Measurements from ENCODE around the gene GPR146.

The GPR146 gene

DNA sequence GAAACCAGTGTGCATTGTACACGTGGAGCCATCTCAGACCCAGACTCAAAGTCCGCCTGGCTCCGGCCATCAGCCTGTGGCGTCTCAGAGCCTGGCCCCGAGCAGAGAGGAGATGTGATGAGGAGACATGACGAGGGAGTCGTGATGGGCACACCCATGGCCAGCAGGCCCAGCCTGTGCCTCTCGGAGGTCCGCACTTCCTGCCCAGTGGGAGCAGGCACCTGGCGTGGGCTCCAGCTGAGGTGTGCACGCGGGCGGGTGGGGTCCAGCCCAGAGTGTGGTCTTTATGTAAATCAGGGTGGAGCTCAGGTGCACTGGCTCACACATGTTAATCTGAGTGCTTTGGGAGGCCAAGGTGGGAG, 26.0 kb upstream of the GPR146 start:
- TF ChIP-seq EZH2phosphoT487 (IDR thresholded peaks at IDR 0.05; ENCODE audit: low read length) (no peak), EZH2 (optimal IDR thresholded peaks at IDR 0.05; ENCODE audit: low read depth, low read length) (no peak)
- no peak for DNase-seq
- H3K9me3 ChIP-seq (replicated peaks; ENCODE audit: insufficient read depth, low read length) = no peaks in the 10 kb centered on the region
- H3K27me3 ChIP-seq (replicated peaks; ENCODE audit: insufficient read depth, low read length) = no peaks in the 10 kb centered on the region
- no peak overlapping the region for H3K4me3 ChIP-seq (ENCODE audit: low read length)
- H3K4me1 ChIP-seq (ENCODE audit: low read length) = peaks cover 3% of the 10 kb centered on the region; the same call in 1 of the 2 replicates
- H3K9me2 ChIP-seq (replicated peaks; ENCODE audit: insufficient read depth, low read length) = no peaks in the 10 kb centered on the region
- H3K27ac ChIP-seq (ENCODE audit: low read length) = no peak overlapping the region
- no peaks in the 10 kb centered on the region for H4K20me1 ChIP-seq (ENCODE audit: insufficient read depth, low read length)
- no peak overlapping the region for H2AFZ ChIP-seq (ENCODE audit: low read length)
- no peak overlapping the region for H3K9ac ChIP-seq (ENCODE audit: low read length)
- H3K79me2 ChIP-seq (ENCODE audit: low read length) = peaks cover 20% of the 10 kb centered on the region
- no peaks in the 10 kb centered on the region for H3F3A ChIP-seq (ENCODE audit: insufficient read depth, low read length)
- H3K36me3 ChIP-seq (replicated peaks; ENCODE audit: insufficient read depth, low read length) = no peaks in the 10 kb centered on the region
- H3K4me2 ChIP-seq (ENCODE audit: low read depth, low read length) = no peak overlapping the region

- Histone ChIP-seq H3K4me2 (ENCODE audit: low read depth, low read length) (no peak overlapping the region), H3K4me1 (ENCODE audit: low read length) (peaks cover 12% of the 10 kb centered on the region), H3K27me3 (replicated peaks; ENCODE audit: insufficient read depth, low read length) (no peaks in the 10 kb centered on the region), H3K27ac (ENCODE audit: low read length) (no peak overlapping the region), H3K79me2 (ENCODE audit: low read length) (peaks cover 25% of the 10 kb centered on the region), H3K9me2 (replicated peaks; ENCODE audit: insufficient read depth, low read length) (no peaks in the 10 kb centered on the region), H2AFZ (ENCODE audit: low read length) (no peak overlapping the region), H3K36me3 (replicated peaks; ENCODE audit: insufficient read depth, low read length) (no peaks in the 10 kb centered on the region), H3K4me3 (ENCODE audit: low read length) (no peak overlapping the region), H3K9ac (ENCODE audit: low read length) (no peak overlapping the region), H4K20me1 (ENCODE audit: insufficient read depth, low read length) (no peaks in the 10 kb centered on the region), H3F3A (ENCODE audit: insufficient read depth, low read length) (peaks cover 8% of the 10 kb centered on the region), H3K9me3 (replicated peaks; ENCODE audit: insufficient read depth, low read length) (no peaks in the 10 kb centered on the region)
- no peak for DNase-seq
- TF ChIP-seq, protein P1, sequence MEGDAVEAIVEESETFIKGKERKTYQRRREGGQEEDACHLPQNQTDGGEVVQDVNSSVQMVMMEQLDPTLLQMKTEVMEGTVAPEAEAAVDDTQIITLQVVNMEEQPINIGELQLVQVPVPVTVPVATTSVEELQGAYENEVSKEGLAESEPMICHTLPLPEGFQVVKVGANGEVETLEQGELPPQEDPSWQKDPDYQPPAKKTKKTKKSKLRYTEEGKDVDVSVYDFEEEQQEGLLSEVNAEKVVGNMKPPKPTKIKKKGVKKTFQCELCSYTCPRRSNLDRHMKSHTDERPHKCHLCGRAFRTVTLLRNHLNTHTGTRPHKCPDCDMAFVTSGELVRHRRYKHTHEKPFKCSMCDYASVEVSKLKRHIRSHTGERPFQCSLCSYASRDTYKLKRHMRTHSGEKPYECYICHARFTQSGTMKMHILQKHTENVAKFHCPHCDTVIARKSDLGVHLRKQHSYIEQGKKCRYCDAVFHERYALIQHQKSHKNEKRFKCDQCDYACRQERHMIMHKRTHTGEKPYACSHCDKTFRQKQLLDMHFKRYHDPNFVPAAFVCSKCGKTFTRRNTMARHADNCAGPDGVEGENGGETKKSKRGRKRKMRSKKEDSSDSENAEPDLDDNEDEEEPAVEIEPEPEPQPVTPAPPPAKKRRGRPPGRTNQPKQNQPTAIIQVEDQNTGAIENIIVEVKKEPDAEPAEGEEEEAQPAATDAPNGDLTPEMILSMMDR (IDR thresholded peaks at IDR 0.05; ENCODE audit: low read length) = no peak
- TF ChIP-seq EZH2phosphoT487 (IDR thresholded peaks at IDR 0.05; ENCODE audit: low read length) = no peak
Observed at GRCh38 chr7:1019255-1019785, 25.0 kb upstream of the GPR146 start.

- Histone ChIP-seq H3K4me2 (ENCODE audit: low read depth, low read length) (no peak overlapping the region), H3K79me2 (ENCODE audit: low read length) (peaks cover 25% of the 10 kb centered on the region), H2AFZ (ENCODE audit: low read length) (no peak overlapping the region), H3K36me3 (replicated peaks; ENCODE audit: insufficient read depth, low read length) (no peaks in the 10 kb centered on the region), H3K4me3 (ENCODE audit: low read length) (no peak overlapping the region), H3K27me3 (replicated peaks; ENCODE audit: insufficient read depth, low read length) (no peaks in the 10 kb centered on the region), H3K9ac (ENCODE audit: low read length) (no peak overlapping the region), H3K9me2 (replicated peaks; ENCODE audit: insufficient read depth, low read length) (no peaks in the 10 kb centered on the region), H3K4me1 (ENCODE audit: low read length) (peaks cover 16% of the 10 kb centered on the region), H4K20me1 (ENCODE audit: insufficient read depth, low read length) (no peaks in the 10 kb centered on the region), H3F3A (ENCODE audit: insufficient read depth, low read length) (peaks cover 11% of the 10 kb centered on the region), H3K27ac (ENCODE audit: low read length) (no peak overlapping the region), H3K9me3 (replicated peaks; ENCODE audit: insufficient read depth, low read length) (no peaks in the 10 kb centered on the region)
- TF ChIP-seq EZH2phosphoT487 (IDR thresholded peaks at IDR 0.05; ENCODE audit: low read length) = no peak
- no peak for TF ChIP-seq EZH2 (optimal IDR thresholded peaks at IDR 0.05; ENCODE audit: low read depth, low read length)
- TF ChIP-seq, protein P1 (IDR thresholded peaks at IDR 0.05; ENCODE audit: low read length) = no peak
- no peak for DNase-seq
Observed at GRCh38 chr7:1019789-1020610, 24.3 kb upstream of the GPR146 start.

DNA sequence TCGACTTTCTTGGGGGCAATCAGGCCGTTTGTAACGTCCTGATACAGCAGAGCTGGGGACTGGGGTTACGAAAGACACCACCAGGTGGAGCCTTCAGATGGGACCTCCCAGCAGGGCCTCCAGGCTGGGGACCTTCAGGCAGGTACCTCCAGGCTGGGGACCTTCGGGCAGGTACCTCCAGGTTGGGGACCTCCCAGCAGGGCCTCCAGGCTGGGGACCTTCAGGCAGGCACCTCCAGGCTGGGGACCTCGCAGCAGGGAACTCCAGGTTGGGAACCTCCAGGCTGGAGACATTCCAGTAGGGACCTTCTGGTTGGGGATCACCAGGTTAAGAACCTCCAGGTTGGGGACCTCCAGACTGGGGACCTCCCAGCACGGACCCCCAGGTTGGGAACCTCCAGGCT, 23.5 kb upstream of the GPR146 start:
- H3K9ac ChIP-seq (ENCODE audit: low read length) = no peak overlapping the region
- no peaks in the 10 kb centered on the region for H3K9me2 ChIP-seq (replicated peaks; ENCODE audit: insufficient read depth, low read length)
- no peak overlapping the region for H3K4me2 ChIP-seq (ENCODE audit: low read depth, low read length)
- H3F3A ChIP-seq (ENCODE audit: insufficient read depth, low read length) = peaks cover 14% of the 10 kb centered on the region
- no peaks in the 10 kb centered on the region for H3K36me3 ChIP-seq (replicated peaks; ENCODE audit: insufficient read depth, low read length)
- no peak overlapping the region for H3K4me3 ChIP-seq (ENCODE audit: low read length)
- no peak for DNase-seq
- H3K4me1 ChIP-seq (ENCODE audit: low read length) = peaks cover 24% of the 10 kb centered on the region
- no peaks in the 10 kb centered on the region for H4K20me1 ChIP-seq (ENCODE audit: insufficient read depth, low read length)
- peaks cover 28% of the 10 kb centered on the region for H3K79me2 ChIP-seq (ENCODE audit: low read length)
- H2AFZ ChIP-seq (ENCODE audit: low read length) = no peak overlapping the region
- no peaks in the 10 kb centered on the region for H3K9me3 ChIP-seq (replicated peaks; ENCODE audit: insufficient read depth, low read length)
- H3K27ac ChIP-seq (ENCODE audit: low read length) = no peak overlapping the region
- TF ChIP-seq EZH2 (optimal IDR thresholded peaks at IDR 0.05; ENCODE audit: low read depth, low read length) (no peak), EZH2phosphoT487 (IDR thresholded peaks at IDR 0.05; ENCODE audit: low read length) (no peak)
- TF ChIP-seq, protein P1 (IDR thresholded peaks at IDR 0.05; ENCODE audit: low read length) = no peak
- H3K27me3 ChIP-seq (replicated peaks; ENCODE audit: insufficient read depth, low read length) = no peaks in the 10 kb centered on the region

All from MM.1S (cell line).